ENCODE data around the gene NRIP3.
"Not testable (repeated sequence)": the region's sequence is repeated elsewhere in the genome, so short reads cannot be mapped to it uniquely, and the experiment has no call there.

The NRIP3 gene

DNA sequence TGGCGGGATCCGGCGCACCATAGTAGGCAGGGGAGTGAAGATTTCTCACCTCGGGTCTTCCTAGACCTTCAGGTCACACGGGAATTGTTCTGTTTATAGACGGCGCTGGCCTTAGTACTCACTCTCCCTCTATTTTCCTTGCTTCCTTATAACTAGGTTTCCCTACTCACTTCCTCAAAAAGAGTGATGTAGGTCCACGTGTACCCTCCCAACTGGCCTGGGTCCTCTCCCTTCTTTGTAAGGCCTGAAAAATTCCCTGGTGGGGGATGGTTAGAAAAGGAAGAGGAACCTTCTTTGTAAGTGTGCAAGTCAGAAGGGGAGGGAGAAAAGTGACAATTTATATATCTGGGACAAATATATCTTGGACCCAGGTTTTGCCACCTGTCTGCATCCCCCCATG, 36.6 kb downstream of the NRIP3 start:
- no peak for DNase-seq

DNA sequence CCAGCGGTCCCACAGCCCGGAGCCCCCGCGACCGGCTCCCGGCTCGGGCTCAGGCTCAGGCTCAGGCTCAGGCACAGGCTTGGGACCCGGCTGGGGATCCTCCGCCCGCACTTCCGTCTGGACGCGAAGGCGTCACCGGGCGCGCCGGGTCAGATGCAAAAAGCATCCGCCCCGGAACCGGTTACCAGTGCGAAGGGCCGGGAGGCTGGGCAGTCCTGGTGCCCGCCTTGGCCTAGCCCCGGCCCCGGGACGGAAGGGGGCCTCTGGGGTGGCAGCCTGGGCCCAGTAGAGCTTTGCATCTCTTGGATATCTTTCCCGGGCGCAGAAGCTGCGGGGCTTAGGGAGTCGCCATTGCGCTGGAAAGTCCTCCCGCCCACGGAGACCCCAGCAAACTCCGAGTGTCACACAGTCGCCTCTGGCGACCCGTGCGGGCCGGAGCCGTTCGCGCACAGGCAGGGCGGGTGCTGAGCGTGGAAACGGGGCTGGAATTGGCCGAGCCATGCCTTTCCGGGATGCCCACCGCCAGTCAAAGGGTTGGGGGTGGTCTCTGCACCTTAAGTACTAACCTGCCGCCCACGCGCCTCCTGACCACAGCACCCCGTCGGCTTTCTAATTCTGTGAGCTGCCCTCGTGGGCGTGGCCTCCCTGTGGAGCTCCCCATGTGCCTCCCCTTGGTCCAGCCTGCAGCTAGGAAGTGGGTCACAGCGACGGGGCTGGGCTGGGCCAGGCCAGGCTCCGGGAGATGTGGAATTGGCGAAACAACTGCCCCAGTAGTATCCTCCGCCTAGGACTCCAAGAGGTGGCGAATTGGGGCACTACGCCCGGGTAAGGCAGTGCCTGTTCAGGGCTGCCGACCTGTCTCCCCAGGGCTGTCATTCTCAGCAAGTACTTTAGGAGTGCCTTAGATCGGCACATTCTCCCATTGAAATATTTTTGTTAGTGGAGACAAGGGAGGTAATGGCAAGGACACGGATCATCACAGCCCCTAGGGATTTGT, 39.2 kb downstream of the NRIP3 start, which contains the start of gene TMEM9B:
Gene TMEM9B (minus strand): TSS at position 119 of the 997 bp plus-strand sequence. CDS start 129 bp downstream, outside the sequence.
- no peak for DNase-seq

DNA sequence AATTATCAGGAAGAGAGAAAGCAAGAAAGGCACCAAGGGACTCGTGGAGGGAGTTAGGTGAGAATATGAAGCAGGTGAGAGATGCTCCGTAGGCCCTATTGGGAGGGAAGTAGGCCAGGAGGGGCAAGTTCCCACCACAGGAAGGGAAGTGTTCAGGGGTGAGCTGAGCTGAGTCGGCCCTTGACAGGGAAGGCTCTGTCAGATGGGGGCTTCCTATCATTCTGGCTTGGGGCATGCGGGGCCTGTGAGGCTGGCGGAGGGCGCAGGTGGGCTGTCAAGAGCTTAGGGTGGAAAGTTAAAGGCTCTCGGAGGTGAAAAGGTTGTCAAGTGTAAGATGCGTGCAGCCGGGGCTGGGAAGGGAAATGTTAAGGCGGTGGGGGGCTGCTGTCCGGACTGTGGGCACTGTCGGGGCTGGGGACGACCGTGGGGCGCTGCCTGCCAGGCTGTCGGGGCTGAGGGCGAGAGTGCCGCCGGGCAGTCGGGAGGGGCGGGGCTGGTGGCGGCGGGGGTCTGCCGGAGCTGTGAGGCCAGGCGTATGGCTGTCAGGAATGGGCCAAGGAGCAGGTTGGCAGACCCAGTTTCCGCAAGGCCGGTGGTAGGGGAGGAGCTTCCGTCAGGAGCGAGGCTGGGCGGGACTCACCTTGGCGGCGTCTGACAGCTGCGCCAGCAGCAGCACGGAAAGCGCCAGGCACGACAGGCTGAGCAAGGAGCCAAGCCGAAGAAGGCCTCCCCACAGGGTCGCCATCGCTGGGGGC, 40.1 kb downstream of the NRIP3 start:
- DNase-seq = peak; percentile 19

DNA sequence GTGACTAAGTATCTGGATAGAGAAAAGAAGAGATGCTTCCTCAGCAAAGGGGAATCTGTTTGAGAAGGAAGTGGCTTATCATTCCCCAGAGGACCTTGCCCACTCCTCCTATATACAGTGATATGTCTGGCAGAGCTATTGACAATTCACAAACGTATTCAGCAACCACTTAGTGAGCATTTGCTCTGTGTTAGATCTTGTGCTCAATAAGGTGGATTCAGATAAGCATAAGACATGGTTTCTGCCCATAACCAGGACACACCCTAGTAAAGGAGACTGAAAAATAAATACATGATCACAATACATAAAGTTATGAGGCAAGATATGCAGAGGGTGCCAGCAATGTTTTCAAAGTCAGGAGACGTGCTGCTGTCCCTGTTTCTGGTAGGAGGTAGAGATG, 41.0 kb downstream of the NRIP3 start:
- no peak for DNase-seq

DNA sequence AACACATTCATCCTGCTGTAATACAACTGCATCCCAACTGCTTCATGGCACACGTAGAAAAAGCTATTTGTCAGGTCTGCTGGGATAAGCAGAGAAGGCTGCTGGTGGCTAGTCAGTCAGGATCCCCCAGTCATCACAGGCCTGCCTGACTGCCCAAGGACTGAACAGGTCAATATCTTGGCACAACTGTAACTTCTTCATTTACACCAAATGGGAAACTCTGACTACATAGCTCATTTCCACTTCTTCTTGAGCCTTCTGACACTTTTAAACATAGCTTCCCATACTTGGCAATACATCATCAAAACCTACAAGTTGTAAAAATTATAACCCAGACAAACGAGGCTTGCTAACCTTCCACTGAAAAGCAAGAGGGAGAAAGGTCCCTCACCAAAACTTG, 42.4 kb downstream of the NRIP3 start:
- no peak for DNase-seq

DNA sequence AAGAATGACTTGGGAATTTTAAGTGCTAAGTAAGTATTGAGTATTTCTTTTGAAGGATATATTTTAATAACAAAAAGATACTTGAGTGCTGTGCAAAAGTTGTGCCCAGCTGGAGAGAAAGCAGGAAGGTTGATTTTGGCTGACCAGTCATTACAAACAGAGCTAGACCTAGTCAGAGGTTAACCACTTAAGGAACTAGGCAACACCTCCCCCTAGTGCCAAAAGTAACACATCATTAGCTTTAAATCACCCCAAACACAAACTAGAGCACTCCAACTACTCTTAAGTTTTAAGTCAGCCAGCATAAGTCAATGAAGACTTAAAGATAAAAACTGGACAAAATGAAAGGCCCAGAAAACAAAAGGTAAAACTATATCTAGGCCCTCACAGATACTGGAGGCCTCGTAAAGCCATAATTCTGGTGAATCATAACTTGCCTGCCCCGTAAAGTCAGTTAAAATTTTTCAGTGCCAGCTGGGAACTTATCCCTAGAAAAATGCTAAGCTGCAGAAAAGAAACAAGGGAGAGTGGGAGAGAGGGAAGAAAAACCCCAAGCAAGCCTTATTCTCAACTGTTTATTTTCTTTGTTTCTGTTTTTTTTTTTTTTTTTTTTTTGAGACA, 44.1 kb downstream of the NRIP3 start:
- DNase-seq = no peak

DNA sequence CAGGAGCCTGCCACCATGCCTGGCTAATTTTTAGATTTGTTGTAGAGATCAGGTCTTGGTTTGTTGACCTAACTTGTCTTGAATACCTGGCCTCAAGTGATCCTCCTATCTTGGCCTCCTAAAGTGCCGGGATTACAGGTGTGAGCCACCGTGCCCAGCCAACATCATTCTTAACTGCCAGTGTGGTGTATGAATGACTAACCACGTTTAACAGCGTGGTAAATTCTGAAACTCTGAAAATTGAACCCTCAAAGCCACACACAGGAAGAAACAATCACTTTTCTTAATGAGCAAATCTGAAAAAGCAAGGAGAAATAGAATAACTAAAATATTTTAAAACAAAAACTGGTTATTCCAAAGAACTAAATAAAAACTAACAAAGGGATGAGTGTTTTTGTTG, 46.9 kb downstream of the NRIP3 start:
- DNase-seq = no peak

DNA sequence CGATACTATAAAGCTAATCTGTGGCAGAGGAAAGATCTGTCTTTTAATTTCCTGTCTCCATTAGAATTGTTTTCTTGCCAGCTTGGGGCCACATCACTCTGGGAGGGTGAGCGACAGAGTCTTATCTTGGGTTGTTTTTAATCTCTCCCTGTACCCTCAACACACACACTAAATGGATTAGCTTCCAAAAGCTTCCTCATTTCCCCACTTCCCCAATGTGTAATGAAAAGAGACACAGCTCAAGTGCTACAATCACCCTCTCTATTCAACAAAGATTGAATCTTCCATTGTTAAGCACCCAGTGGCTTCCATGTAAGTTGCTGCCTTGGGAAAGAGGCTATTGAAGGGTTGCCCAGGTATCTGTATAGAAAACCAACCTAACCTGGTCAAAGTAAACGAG, 54.9 kb downstream of the NRIP3 start:
- DNase-seq = no peak

DNA sequence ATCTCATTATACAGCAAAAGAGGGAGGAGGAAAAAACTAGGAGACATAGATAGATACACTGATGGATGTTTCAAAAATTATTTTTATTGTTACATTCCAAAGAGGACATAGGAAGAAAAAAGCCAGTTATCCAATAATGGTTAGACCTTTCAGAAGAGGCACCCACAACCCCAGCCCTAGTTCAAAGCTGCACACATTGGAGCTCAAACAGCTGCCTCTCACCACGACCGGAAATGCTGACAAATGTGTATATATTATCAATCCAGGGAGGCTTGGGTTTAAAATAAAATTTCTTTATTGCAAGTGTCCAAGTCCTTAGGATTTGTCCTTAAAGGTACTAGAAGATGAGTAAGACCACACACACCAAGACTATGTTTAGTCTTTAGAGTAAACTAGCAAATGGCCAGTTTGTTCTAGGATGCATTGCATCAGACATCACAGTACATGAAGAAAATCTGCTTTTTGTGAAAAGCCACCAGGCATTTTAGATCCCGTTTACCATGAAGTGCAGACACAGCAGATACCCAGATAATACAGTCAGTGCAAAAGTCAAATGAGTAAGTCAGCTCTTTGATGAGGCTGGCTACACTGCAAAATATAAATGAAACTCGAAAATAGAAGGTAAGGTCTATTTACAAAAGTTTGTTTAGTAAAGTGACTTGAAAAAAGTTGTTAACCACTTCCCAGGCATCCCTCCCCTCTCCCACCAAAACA, 56.4 kb downstream of the NRIP3 start:
- no peak for DNase-seq

DNA sequence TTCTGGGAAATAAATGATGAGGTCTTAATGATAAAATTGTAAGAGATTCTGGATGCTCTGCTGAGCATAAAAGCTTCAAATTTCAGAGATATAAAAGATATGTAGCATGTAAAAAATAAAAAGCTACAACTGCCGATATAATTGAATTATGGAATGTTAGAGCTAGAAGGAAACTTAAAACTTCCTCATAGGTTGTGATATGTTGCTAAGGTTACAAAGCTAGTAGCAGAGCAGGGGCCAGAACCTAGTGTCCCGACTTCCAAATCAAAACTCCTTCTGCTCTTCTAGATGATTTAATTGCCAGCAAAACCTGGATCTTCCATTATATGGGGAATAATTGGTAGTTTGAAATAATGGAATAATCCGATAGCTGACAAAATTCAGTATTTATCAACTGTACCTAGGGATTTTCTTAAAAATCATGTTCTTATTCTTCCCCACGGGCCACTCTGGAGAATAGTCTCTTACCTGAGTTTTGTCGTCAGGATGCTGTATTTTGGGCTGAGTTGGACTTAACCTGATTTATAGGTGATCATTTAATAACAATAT, 61.2 kb downstream of the NRIP3 start, which contains the start of gene ASCL3:
Gene ASCL3 (minus strand): TSS at position 499 of the 549 bp plus-strand sequence. CDS start 4,855 bp downstream, outside the sequence.
- DNase-seq = no peak

DNA sequence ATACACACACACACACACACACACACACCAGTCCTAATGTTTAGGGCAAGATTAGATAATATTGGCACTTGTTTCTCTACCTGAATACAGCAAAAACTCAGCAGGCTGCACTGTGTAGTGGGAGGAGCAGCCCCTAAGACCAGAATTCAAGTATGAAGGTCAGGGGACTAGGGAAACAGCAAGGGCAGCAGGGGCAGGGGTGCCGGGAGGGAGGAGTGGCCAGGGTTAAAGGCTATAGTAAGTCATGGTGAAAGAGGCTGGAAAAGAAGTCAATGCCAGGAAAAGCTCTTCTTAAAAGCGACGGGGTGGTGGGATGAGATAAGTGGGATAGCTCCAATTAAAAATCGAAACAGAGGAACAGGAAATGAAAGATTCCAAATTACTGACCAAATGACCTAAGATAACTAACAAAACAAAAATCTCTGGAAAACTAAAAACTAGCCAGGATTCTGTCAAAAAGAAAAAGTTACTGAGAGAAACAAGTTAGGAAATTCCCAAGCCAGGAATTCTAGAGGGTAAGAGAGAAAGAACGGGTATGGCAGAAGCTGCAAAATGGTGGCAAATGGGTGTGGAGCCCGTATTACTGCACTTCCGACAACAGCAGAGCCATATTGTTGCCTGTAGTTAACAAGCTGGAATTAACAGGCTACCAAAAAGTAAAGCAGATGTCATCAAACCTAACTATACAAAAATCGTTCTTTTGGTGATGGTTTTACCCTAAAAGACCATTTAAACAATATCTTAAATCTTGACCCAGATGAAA, 62.3 kb downstream of the NRIP3 start:
- DNase-seq = no peak

DNA sequence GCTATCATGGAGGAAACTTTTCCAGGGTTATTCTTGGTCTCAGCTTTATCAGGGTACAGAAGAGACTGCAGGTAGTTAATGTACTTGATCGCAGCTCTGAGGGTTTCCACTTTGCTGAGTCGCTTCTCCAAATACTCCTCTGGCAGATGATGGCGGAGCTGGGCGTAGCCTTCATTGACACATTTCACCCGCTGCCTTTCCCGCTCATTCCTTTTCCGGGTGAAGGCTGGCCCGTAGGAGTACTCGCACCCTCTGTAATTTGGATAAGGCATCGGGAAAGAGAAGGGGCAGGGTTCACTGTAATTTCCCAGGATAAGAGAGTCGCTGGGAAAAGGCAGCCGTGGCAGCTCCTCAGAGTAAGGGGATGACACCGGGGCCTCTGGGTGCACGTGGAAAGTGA, 66.1 kb downstream of the NRIP3 start:
- no peak for DNase-seq

DNA sequence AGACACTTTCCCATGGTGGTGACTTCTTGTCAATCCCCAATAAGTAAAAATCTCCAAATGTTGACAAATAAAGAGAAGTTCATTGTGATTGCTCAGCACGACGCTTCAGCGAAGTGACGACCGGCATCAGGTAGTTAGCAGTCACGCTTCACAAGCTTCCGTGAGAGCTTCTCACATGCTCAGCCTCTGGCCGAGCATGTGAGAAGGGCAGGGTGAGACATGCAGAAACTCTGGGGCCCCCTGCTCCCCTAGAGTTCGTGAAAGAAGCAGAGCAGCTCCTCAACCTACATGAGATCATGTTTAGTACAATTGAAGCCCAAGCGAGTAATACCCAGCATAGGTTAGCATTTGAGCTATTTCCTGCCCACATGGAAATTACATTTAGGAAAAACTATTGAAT, 66.6 kb downstream of the NRIP3 start:
- no peak for DNase-seq

DNA sequence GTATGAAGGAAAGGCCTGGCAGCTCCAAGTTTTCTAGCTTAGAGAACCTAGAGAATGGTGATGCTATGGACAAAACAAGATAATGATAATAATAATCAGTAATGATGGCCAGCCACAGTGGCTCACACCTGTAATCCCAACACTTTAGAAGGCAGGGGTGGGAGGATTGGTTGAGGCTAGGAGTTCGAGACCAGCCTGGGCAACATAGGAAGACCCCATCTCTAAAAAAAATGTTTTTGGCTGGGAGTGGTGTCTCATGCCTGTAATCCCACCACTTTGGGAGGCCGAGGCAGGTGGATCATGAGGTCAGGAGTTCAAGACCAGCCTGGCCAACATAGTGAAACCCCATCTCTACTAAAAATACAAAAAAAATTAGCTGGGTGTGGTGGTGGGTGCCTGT, 68.0 kb downstream of the NRIP3 start:
- DNase-seq = not testable (repeated sequence)

DNA sequence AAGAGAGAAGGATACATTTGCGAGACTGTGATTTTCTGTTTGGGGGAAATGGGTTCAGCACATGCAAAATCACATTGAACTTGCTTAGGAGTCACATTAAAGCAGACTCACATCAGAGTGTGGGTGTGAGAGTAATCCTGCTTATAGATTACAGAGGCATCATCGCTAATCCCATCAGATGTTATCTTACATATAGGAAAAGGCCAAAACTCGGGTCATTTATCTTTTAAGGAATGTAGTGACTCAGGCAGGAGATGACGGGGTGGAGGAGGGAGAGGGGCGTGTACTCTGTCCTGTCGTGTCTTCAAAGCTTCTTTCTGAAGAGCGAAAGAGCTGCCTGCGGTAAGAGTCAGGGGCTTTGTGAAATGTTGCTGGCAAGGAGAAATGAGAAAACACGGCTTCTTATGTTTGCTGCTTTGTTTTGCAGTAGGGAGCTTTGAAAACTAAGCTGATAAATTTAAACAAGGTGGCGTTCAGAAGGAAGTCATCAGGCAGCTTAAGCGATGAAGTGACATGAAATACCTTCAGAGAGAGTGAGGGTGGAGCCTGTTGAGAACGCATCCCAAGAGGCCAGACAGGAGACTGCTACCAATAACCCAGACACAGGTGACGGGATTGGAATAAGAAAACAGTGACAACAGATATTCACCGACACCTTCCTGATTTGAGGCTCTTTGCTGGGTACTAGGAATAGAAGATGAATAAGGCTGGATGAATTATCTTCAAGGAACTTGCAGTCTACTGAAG, 68.9 kb downstream of the NRIP3 start:
- no peak for DNase-seq

DNA sequence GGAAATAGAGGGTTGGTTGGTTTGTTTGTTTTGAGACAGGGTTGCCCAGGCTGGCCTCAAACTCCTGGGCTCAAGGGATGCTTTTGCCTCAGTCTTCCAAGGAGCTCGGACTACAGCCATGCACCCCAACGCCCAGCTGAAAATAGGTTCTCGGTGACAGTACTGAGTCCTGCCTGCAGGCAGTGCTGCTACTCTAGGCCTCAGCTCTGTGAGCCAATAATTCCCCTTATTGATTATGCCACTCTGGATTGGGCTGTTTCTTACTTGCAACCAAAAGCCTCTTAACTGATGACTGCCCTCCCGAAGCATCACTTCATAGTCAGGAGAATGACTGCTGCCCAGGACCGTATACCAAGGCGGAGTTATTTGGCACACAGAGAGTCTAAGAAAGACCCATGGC, 69.9 kb downstream of the NRIP3 start:
- DNase-seq = no peak

DNA sequence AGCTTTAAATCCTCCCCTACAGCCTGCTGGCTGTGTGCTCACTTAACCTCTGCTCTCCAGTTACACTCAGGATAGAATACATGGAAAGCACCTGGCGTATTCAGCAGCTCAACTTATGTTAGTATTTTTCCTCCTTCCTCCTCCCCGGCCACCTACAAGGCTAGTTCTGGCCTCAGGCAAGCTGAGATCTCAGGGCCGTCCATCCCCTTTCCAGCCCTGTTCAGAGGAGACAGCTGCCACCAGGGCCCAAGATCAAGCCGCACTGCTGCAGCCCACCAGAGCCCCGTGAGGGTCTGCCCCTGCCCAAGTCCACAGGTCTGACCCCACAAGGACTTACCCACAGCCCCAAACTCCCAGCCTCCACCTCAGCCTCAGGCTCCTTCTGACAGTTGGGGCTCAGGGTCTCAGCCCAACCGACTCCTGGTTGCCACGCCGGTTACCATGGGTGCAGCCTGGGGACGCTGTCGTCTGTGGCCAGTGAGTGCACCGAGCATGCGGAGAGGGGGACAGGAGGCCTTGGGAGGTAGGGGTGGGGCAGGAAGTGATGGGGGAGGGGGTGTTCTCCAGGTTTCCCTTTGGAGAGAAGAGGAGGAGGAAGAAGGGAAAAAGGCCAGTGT, 71.1 kb downstream of the NRIP3 start, which contains the start of gene C11orf16:
Gene C11orf16 (minus strand): TSS at position 384 of the 617 bp plus-strand sequence. CDS start 639 bp downstream, outside the sequence.
- peak; percentile 7 for DNase-seq

Data from NCI-H187 treated with DMSO at 0.1 percent for 48 hours (cell line).